Retina (tissue), 1 donor: ENCODE measurements around the gene BSPRY.
"Not testable (repeated sequence)": the region's sequence is repeated elsewhere in the genome, so short reads cannot be mapped to it uniquely, and the experiment has no call there.

Source experiments
- DNase-seq: peaks from one replicate; pipeline ENCODE4 v3.0.0-alpha.2; 2016

The BSPRY gene

GRCh38 chr9:113398796-113399195 lies 49.5 kb downstream of the BSPRY start:
- no peak for DNase-seq

GRCh38 chr9:113399646-113400200 lies 50.4 kb downstream of the BSPRY start:
- no peak for DNase-seq

GRCh38 chr9:113401027-113401792 lies 51.9 kb downstream of the BSPRY start, which contains the start of gene ALAD:
TSS of gene ALAD (minus strand) at chr9:113401284. CDS start at chr9:113393559, 7,725 bp downstream.
- peak; percentile 98 for DNase-seq

GRCh38 chr9:113403646-113404045 lies 54.3 kb downstream of the BSPRY start:
- DNase-seq: no peak

GRCh38 chr9:113406353-113406752 lies 57.0 kb downstream of the BSPRY start:
- DNase-seq: not testable (repeated sequence)

GRCh38 chr9:113406873-113407511 lies 57.7 kb downstream of the BSPRY start:
- DNase-seq: peak; percentile 56

- DNase-seq: peak; percentile 3
Observed at GRCh38 chr9:113409481-113409880, 60.1 kb downstream of the BSPRY start.

- no peak for DNase-seq
Observed at GRCh38 chr9:113409883-113410206, 60.5 kb downstream of the BSPRY start.

- DNase-seq: peak; percentile 98
Observed at GRCh38 chr9:113410207-113410864, 61.0 kb downstream of the BSPRY start, which contains the start of the genes C9orf43 and POLE3. TSS of gene C9orf43 (plus strand) at chr9:113410747. CDS start at chr9:113413494, 2,747 bp downstream. TSS of gene POLE3 (minus strand) at chr9:113410675. CDS start at chr9:113410293, 382 bp downstream.

GRCh38 chr9:113416149-113416721 lies 66.9 kb downstream of the BSPRY start:
- no peak for DNase-seq

GRCh38 chr9:113417370-113417769 lies 68.0 kb downstream of the BSPRY start:
- no peak for DNase-seq
